CD14-positive monocyte (primary cell): ENCODE data around the gene IER2. TPM values are rescaled to one million over a fixed set of nuclear protein-coding genes. Genes with fewer than 3 reads are reported as not detected.
A peak's percentile ranks its signal among the peaks of the same experiment; 100 is the strongest.

Source experiments
- DNase-seq, 3 donors: peaks; one replicate each; pipeline ENCODE4 v3.0.0-alpha.2; 2011 to 2022
- H2AFZ ChIP-seq: 2 replicates; pipeline ENCODE4 v1.6.0; 2012; ENCODE audit warnings: mild to moderate bottlenecking, low read depth, low read length, inconsistent platforms; ENCODE audit not compliant: insufficient read depth, poor library complexity, severe bottlenecking
- H3K27ac ChIP-seq, 2 donors: 1 replicate in 1 of 2; 2 replicates in 1 of 2; pipeline ENCODE4 v1.5.1; 2012 to 2013; ENCODE audit warnings: low read length in 2 of 2, control low read depth in 1 of 2, inconsistent platforms in 1 of 2, low read depth in 1 of 2, mild to moderate bottlenecking in 1 of 2
- H3K27me3 ChIP-seq, 2 donors: one replicate each; pipeline versions ENCODE4 v1.6.0 to v1.6.1; 2011 to 2013; ENCODE audit warnings: low read length in 2 of 2; ENCODE audit not compliant: control insufficient read depth in 2 of 2, insufficient read depth in 2 of 2
- H3K36me3 ChIP-seq, 2 donors: replicated peaks in 1 of 2; 1 replicate in 1 of 2; 2 replicates in 1 of 2; pipeline versions ENCODE4 v1.5.1 to v1.6.1; 2012 to 2013; ENCODE audit warnings: low read length in 2 of 2, control low read depth in 1 of 2, inconsistent platforms in 1 of 2, mild to moderate bottlenecking in 1 of 2; ENCODE audit not compliant: insufficient read depth in 2 of 2, control insufficient read depth in 1 of 2
- H3K4me1 ChIP-seq, 2 donors: 1 replicate in 1 of 2; 2 replicates in 1 of 2; pipeline versions ENCODE4 v1.5.1 to v1.6.1; 2012 to 2013; ENCODE audit warnings: low read length in 2 of 2, control low read depth in 1 of 2, inconsistent platforms in 1 of 2, mild to moderate bottlenecking in 1 of 2, moderate library complexity in 1 of 2; ENCODE audit not compliant: insufficient read depth in 2 of 2, control insufficient read depth in 1 of 2
- H3K4me2 ChIP-seq: replicated peaks from 2 replicates; pipeline ENCODE3; 2012; ENCODE audit warnings: low read length, moderate library complexity, mild to moderate bottlenecking; ENCODE audit not compliant: poor library complexity, severe bottlenecking; ENCODE audit errors: extremely low read depth
- H3K4me3 ChIP-seq, 3 experiments: fragments of 200-600 bp in 1 of 3; sonication (generic) in 1 of 3; replicated peaks in 1 of 3; 1 replicate in 2 of 3; 2 replicates in 1 of 3; pipeline ENCODE4 v1.5.1; 2011 to 2013; ENCODE audit warnings: low read length in 3 of 3, mild to moderate bottlenecking in 3 of 3, control low read depth in 2 of 3, low read depth in 2 of 3, inconsistent platforms in 1 of 3, moderate library complexity in 1 of 3
- H3K79me2 ChIP-seq: 2 replicates; pipeline ENCODE4 v1.6.0; 2012; ENCODE audit warnings: mild to moderate bottlenecking, control low read depth, inconsistent platforms, low read length, moderate library complexity; ENCODE audit not compliant: insufficient read depth
- H3K9ac ChIP-seq: 2 replicates; pipeline ENCODE4 v1.6.0; 2017; ENCODE audit warnings: low read length, mild to moderate bottlenecking; ENCODE audit not compliant: insufficient read depth, poor library complexity, severe bottlenecking
- H3K9me3 ChIP-seq, 2 donors: replicated peaks in 1 of 2; 1 replicate in 1 of 2; 2 replicates in 1 of 2; pipeline versions ENCODE4 v1.5.1 to v1.6.1; 2012 to 2013; ENCODE audit warnings: low read length in 2 of 2, control low read depth in 1 of 2; ENCODE audit not compliant: control insufficient read depth in 1 of 2, insufficient read depth in 1 of 2
- H4K20me1 ChIP-seq: 2 replicates; pipeline ENCODE4 v1.6.0; 2012; ENCODE audit warnings: mild to moderate bottlenecking, low read length, control low read depth, moderate library complexity; ENCODE audit not compliant: insufficient read depth
- H3K27ac Mint-ChIP-seq, 7 donors: one replicate each; pipeline ENCODE4 v1.8.0; 2020; ENCODE audit warnings: mild to moderate bottlenecking in 7 of 7, mixed read lengths in 7 of 7, moderate library complexity in 6 of 7, inconsistent platforms in 2 of 7
- H3K27me3 Mint-ChIP-seq, 3 donors: one replicate each; pipeline ENCODE4 v1.8.0; 2021 to 2022; ENCODE audit warnings: low read depth in 3 of 3, mild to moderate bottlenecking in 3 of 3, mixed read lengths in 3 of 3, moderate library complexity in 3 of 3, inconsistent platforms in 1 of 3
- H3K36me3 Mint-ChIP-seq, 2 donors: one replicate each; pipeline ENCODE4 v1.8.0; 2020; ENCODE audit warnings: mixed read lengths in 2 of 2, inconsistent platforms in 1 of 2, mild to moderate bottlenecking in 1 of 2
- H3K4me1 Mint-ChIP-seq: one replicate; pipeline ENCODE4 v1.8.0; 2020; ENCODE audit warnings: mild to moderate bottlenecking, mixed read lengths
- H3K4me3 Mint-ChIP-seq, 2 donors: one replicate each; pipeline ENCODE4 v1.8.0; 2020; ENCODE audit warnings: mild to moderate bottlenecking in 2 of 2, mixed read lengths in 2 of 2, moderate library complexity in 1 of 2
- H3K9me3 Mint-ChIP-seq, 7 donors: one replicate each; pipeline ENCODE4 v1.8.0; 2020 to 2022; ENCODE audit warnings: mixed read lengths in 7 of 7, mild to moderate bottlenecking in 6 of 7, moderate library complexity in 6 of 7, inconsistent platforms in 2 of 7
- WGBS: methylation state at CpG from one replicate; pipeline ENCODE4 v1.1.5; 2013; ENCODE audit warnings: missing lambda C conversion rate; ENCODE audit not compliant: insufficient coverage; 5-methylcytosine and 5-hydroxymethylcytosine counted together
- intact Hi-C, 2 donors: fragments of 100-400 bp; cut with micrococcal nuclease; formaldehyde crosslinking; loops; one replicate each; pipeline versions ENCODE4 v1.15.0 to v1.15.1; 2023
- polyA plus RNA-seq, 3 donors: library from polyadenylated mRNA; depleted of rRNA in 1 of 3; unstranded in 2 of 3; stranded (reverse) in 1 of 3; fragments of 300-500 nt in 2 of 3; fragments of >200 nt in 1 of 3; fragmentation: Illumina TruSeq in 2 of 3; gene quantifications; 1 replicate in 2 of 3; 2 replicates in 1 of 3; pipeline ENCODE4 v1.2.3, GENCODE V29; 2012 to 2021
- TF ChIP-seq, protein P1 (sequence below): fragments of 200-600 bp; IDR thresholded peaks from one replicate; pipeline ENCODE4 v1.8.0; 2022; ENCODE audit warnings: antibody characterized with exemption, mild to moderate bottlenecking

IER2 gene
- polyA plus RNA-seq, 3 donors = 355 to 804 (median 601) TPM

GRCh38 chr19:13116282-13117175, 33.7 kb upstream of the IER2 start, which contains the start of gene TRMT1:
Gene TRMT1, minus strand, starts transcription at chr19:13116740. Its CDS starts 341 bp downstream, at chr19:13116399.
- Histone ChIP-seq H3K9me3 (no peaks in the 10 kb centered on the region), H3K4me1 (peaks cover 37 to 50% of the 10 kb centered on the region in 2 donors), H4K20me1 (peaks cover 27% of the 10 kb centered on the region), H3K27ac (peak within 1 kb of the TSS; percentile 9 to 69), H3K9ac (peak within 1 kb of the TSS; percentile 76), H3K4me2 (peak within 1 kb of the TSS; percentile 87), H2AFZ (peak within 1 kb of the TSS; percentile 89), H3K36me3 (peaks cover 5 to 17% of the 10 kb centered on the region in 2 donors), H3K27me3 (no peaks in the 10 kb centered on the region), H3K79me2 (peaks cover 47% of the 10 kb centered on the region), H3K4me3 (peak within 1 kb of the TSS; percentile 58 to 98 (median 82))
- Mint-ChIP-seq H3K36me3 (peaks cover 9 to 20% of the 10 kb centered on the region in 2 donors), H3K9me3 (no peaks in the 10 kb centered on the region), H3K27me3 (peaks cover 0 to 3% (median 0%) of the 10 kb centered on the region in 3 donors), H3K27ac (peak within 1 kb of the TSS; percentile 83 to 95 (median 89)), H3K4me1 (peaks cover 49% of the 10 kb centered on the region), H3K4me3 (peak within 1 kb of the TSS; percentile 91 to 95)
- WGBS = 0% methylated on average over 43 of the region's 51 CpGs
- intact Hi-C loops = loop anchor here in 1 of 2 donors (5.0 kb wide), 1 partner anchor 36 kb away; the partner anchor contains the start of genes IER2 and STX10
- TF ChIP-seq, protein P1, sequence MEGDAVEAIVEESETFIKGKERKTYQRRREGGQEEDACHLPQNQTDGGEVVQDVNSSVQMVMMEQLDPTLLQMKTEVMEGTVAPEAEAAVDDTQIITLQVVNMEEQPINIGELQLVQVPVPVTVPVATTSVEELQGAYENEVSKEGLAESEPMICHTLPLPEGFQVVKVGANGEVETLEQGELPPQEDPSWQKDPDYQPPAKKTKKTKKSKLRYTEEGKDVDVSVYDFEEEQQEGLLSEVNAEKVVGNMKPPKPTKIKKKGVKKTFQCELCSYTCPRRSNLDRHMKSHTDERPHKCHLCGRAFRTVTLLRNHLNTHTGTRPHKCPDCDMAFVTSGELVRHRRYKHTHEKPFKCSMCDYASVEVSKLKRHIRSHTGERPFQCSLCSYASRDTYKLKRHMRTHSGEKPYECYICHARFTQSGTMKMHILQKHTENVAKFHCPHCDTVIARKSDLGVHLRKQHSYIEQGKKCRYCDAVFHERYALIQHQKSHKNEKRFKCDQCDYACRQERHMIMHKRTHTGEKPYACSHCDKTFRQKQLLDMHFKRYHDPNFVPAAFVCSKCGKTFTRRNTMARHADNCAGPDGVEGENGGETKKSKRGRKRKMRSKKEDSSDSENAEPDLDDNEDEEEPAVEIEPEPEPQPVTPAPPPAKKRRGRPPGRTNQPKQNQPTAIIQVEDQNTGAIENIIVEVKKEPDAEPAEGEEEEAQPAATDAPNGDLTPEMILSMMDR = no peak
- peak; percentile 76 to 96 (median 88) for DNase-seq

- H3K4me3 Mint-ChIP-seq = peak overlapping the region; percentile 91 to 95
- DNase-seq = no peak
- H3K4me1 Mint-ChIP-seq = peaks cover 55% of the 10 kb centered on the region
- intact Hi-C loops = loop anchor here in 1 of 2 donors (5.0 kb wide), 1 partner anchor 35 kb away; the partner anchor contains the start of genes IER2 and STX10
- H3K27ac ChIP-seq = peak overlapping the region; percentile 9 to 69
- peak overlapping the region; percentile 76 for H3K9ac ChIP-seq
- no peaks in the 10 kb centered on the region for H3K9me3 Mint-ChIP-seq
- H3K4me2 ChIP-seq = peak overlapping the region; percentile 87
- H2AFZ ChIP-seq = peak overlapping the region; percentile 89
- peaks cover 0 to 3% (median 0%) of the 10 kb centered on the region in 3 donors for H3K27me3 Mint-ChIP-seq
- peak overlapping the region; percentile 58 to 98 (median 82) for H3K4me3 ChIP-seq
- no peaks in the 10 kb centered on the region for H3K9me3 ChIP-seq
- TF ChIP-seq, protein P1 = no peak
- H3K4me1 ChIP-seq = peaks cover 37 to 50% of the 10 kb centered on the region in 2 donors
- H3K27me3 ChIP-seq = no peaks in the 10 kb centered on the region
- H3K36me3 ChIP-seq = peaks cover 2 to 23% of the 10 kb centered on the region in 2 donors
- H4K20me1 ChIP-seq = peaks cover 34% of the 10 kb centered on the region
- H3K79me2 ChIP-seq = peaks cover 54% of the 10 kb centered on the region
- 9% methylated on average over 12 of the region's 20 CpGs for WGBS
- H3K36me3 Mint-ChIP-seq = peaks cover 15 to 25% of the 10 kb centered on the region in 2 donors
- peak overlapping the region; percentile 83 to 95 (median 89) for H3K27ac Mint-ChIP-seq
Observed at GRCh38 chr19:13117176-13117771, 32.9 kb upstream of the IER2 start.
